Measurements from ENCODE around the gene CANX. TPM values are rescaled to one million over a fixed set of nuclear protein-coding genes. Genes with fewer than 3 reads are reported as not detected.
A peak's percentile ranks its signal among the peaks of the same experiment; 100 is the strongest.

Gene CANX
- total and polyA plus RNA-seq, 9 of the 15 experiments (the other 6 are each of a cell fraction or from before 2014, with no cell fraction given): 155 to 893 (median 589) TPM

DNA sequence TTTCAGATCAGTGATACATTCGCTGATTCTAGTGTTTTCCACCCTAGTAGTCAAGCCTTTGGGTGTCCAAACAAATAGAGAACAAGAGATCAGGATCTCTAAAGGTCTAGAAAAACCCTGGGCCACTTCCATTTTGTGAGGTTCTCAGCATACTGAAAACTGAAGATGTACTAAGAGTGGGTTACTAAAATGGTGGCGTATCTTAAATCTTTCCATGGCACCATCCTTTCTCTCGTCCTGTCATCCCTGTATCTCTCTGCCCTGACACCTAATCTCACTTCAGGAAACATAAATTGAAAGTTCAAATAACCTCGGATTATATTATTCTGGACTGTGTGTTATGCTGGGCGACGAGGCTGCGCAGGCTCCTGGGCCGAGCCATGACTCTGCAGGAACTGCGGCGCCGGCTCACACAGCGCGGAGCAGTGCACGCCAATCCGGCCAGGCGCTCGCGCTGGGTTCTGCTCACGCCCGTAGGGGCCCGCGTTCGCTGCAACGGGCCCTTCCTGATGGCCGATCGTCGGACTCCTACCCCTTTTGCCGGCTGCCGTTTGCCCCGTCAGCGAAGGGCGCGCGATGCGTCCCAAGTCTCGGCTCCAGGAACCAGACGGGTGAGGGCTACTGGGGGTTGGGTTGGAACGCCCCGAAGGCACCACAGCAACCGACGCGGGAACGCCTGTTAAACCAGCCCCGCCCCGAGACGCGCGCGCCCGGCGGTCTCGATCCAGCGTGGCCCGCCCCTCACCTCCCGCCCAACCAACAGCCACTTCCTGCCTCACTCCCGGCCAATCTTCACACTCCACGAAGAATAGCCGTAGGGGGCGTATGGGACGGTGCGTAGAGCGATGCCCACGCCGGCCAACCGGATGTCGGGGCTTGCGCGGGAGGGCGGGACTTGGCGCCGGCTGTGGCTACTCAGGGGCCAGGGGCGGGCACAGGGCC, 503 bp upstream of the CANX start (continued):
- TF ChIP-seq FIP1L1 (IDR thresholded peaks at IDR 0.05; ENCODE audit: low read depth, low read length, poor library complexity, severe bottlenecking) (no peak), PYGO2 (tag; IDR thresholded peaks at IDR 0.05) (no peak), POLR3A (IDR thresholded peaks at IDR 0.05; ENCODE audit: borderline replicate concordance, extremely low read depth, insufficient read depth, insufficient read length) (no peak), ZNF224 (CRISPR knock-in tag; IDR thresholded peaks at IDR 0.05) (no peak), EP300 (IDR thresholded peaks at IDR 0.05; ENCODE audit: low read length) (peak; percentile 4; the same call in 1 of the 2 replicates), HMG20B (CRISPR knock-in tag; IDR thresholded peaks at IDR 0.05) (no peak), NR1H2 (CRISPR knock-in tag; IDR thresholded peaks at IDR 0.05) (no peak; the same call in 1 of the 2 replicates), CCAR2 (IDR thresholded peaks at IDR 0.05; ENCODE audit: low read depth, low read length) (no peak), ZBTB8A (IDR thresholded peaks at IDR 0.05; ENCODE audit: partially characterized antibody) (no peak), TARDBP (IDR thresholded peaks at IDR 0.05) (no peak), RBFOX2 (IDR thresholded peaks at IDR 0.05; ENCODE audit: low read depth, low read length) (no peak), BRCA1 (IDR thresholded peaks at IDR 0.05) (no peak), BRCA1 (CRISPR knock-in tag; IDR thresholded peaks at IDR 0.05) (no peak), NFATC3 (IDR thresholded peaks at IDR 0.05) (no peak), ATF7 (IDR thresholded peaks at IDR 0.05) (peak; percentile 79; the same call in 1 of the 2 replicates), RBM25 (IDR thresholded peaks at IDR 0.05; ENCODE audit: low read depth, low read length, severe bottlenecking) (peak; percentile 100), NFE2 (IDR thresholded peaks at IDR 0.05; ENCODE audit: low read depth) (peak; percentile 97), ARID2 (IDR thresholded peaks at IDR 0.05) (peak; percentile 69; the same call in 1 of the 2 replicates), ASH1L (IDR thresholded peaks at IDR 0.05; ENCODE audit: borderline replicate concordance, low read depth, partially characterized antibody) (peak; percentile 94), KLF10 (CRISPR knock-in tag; IDR thresholded peaks at IDR 0.05) (no peak), GTF2E2 (tag; IDR thresholded peaks at IDR 0.05) (no peak)
- TF ChIP-seq, protein P1, sequence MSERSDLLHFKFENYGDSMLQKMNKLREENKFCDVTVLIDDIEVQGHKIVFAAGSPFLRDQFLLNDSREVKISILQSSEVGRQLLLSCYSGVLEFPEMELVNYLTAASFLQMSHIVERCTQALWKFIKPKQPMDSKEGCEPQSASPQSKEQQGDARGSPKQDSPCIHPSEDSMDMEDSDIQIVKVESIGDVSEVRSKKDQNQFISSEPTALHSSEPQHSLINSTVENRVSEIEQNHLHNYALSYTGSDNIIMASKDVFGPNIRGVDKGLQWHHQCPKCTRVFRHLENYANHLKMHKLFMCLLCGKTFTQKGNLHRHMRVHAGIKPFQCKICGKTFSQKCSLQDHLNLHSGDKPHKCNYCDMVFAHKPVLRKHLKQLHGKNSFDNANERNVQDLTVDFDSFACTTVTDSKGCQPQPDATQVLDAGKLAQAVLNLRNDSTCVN (CRISPR knock-in tag; IDR thresholded peaks at IDR 0.05): no peak
- TF ChIP-seq, protein P2, sequence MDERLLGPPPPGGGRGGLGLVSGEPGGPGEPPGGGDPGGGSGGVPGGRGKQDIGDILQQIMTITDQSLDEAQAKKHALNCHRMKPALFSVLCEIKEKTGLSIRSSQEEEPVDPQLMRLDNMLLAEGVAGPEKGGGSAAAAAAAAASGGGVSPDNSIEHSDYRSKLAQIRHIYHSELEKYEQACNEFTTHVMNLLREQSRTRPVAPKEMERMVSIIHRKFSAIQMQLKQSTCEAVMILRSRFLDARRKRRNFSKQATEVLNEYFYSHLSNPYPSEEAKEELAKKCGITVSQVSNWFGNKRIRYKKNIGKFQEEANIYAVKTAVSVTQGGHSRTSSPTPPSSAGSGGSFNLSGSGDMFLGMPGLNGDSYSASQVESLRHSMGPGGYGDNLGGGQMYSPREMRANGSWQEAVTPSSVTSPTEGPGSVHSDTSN (CRISPR knock-in tag; IDR thresholded peaks at IDR 0.05; ENCODE audit: low read depth): peak; percentile 90
- TF ChIP-seq, protein P2 (tag; conservative IDR thresholded peaks at IDR 0.05; ENCODE audit: low read depth): peak; percentile 96
- TF ChIP-seq, protein P3, sequence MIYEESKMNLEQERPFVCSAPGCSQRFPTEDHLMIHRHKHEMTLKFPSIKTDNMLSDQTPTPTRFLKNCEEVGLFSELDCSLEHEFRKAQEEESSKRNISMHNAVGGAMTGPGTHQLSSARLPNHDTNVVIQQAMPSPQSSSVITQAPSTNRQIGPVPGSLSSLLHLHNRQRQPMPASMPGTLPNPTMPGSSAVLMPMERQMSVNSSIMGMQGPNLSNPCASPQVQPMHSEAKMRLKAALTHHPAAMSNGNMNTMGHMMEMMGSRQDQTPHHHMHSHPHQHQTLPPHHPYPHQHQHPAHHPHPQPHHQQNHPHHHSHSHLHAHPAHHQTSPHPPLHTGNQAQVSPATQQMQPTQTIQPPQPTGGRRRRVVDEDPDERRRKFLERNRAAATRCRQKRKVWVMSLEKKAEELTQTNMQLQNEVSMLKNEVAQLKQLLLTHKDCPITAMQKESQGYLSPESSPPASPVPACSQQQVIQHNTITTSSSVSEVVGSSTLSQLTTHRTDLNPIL (CRISPR knock-in tag; IDR thresholded peaks at IDR 0.05): no peak
